ENCODE measurements around the gene MLYCD. TPM values are rescaled to one million over a fixed set of nuclear protein-coding genes. Genes with fewer than 3 reads are reported as not detected.

MLYCD gene
- total RNA-seq, 3 donors from 2014 or later (not counting 1 experiment from before 2014, with no cell fraction given) = 8.5 to 13.2 (median 11.9) TPM

- intact Hi-C loops (cut with micrococcal nuclease) = no loop called here
- H3K27me3 ChIP-seq (ENCODE audit: control insufficient read depth, insufficient read depth, low read length) = no peaks in the 10 kb centered on the region
- H3K4me3 ChIP-seq (ENCODE audit: low read length) = no peak overlapping the region
- Mint-ChIP-seq H3K27ac (no peak overlapping the region), H3K27me3 (ENCODE audit: low read depth in 2 of 2) (no peaks in the 10 kb centered on the region), H3K9me3 (no peaks in the 10 kb centered on the region), H3K4me3 (no peak overlapping the region), H3K36me3 (no peaks in the 10 kb centered on the region), H3K4me1 (peaks cover 0 to 6% of the 10 kb centered on the region in 2 donors)
- no peak for TF ChIP-seq CTCF (IDR thresholded peaks at IDR 0.05)
- 92% methylated on average over 29 of the region's 29 CpGs for WGBS (ENCODE audit: insufficient coverage)
- H3K36me3 ChIP-seq (ENCODE audit: control insufficient read depth, insufficient read depth, low read length) = no peaks in the 10 kb centered on the region
- no peaks in the 10 kb centered on the region for H3K9me3 ChIP-seq (ENCODE audit: control insufficient read depth, insufficient read depth, low read length)
- no peak for ATAC-seq
- H3K27ac ChIP-seq (ENCODE audit: low read length) = no peak overlapping the region
- no peak for DNase-seq
- peaks cover 2% of the 10 kb centered on the region for H3K4me1 ChIP-seq (ENCODE audit: control insufficient read depth, insufficient read depth, low read length)
These were observed 61.8 kb downstream of the MLYCD start for GRCh38 chr16:83960521-83961249.

- Histone ChIP-seq H3K36me3 (ENCODE audit: control insufficient read depth, insufficient read depth, low read length) (no peaks in the 10 kb centered on the region), H3K9me3 (ENCODE audit: control insufficient read depth, insufficient read depth, low read length) (no peaks in the 10 kb centered on the region), H3K27ac (ENCODE audit: low read length) (no peak overlapping the region), H3K27me3 (ENCODE audit: control insufficient read depth, insufficient read depth, low read length) (no peaks in the 10 kb centered on the region), H3K4me1 (ENCODE audit: control insufficient read depth, insufficient read depth, low read length) (peaks cover 2% of the 10 kb centered on the region), H3K4me3 (ENCODE audit: low read length) (no peak overlapping the region)
- TF ChIP-seq CTCF (IDR thresholded peaks at IDR 0.05) = no peak
- Mint-ChIP-seq H3K36me3 (no peaks in the 10 kb centered on the region), H3K9me3 (no peaks in the 10 kb centered on the region), H3K4me3 (no peak overlapping the region), H3K4me1 (peaks cover 0 to 3% of the 10 kb centered on the region in 2 donors), H3K27ac (no peak overlapping the region), H3K27me3 (ENCODE audit: low read depth in 2 of 2) (no peaks in the 10 kb centered on the region)
- ATAC-seq (no peak), DNase-seq (no peak)
- WGBS (ENCODE audit: insufficient coverage) = 90% methylated on average over 5 of the region's 5 CpGs
- intact Hi-C loops (cut with micrococcal nuclease) = no loop called here
These were observed 62.7 kb downstream of the MLYCD start for GRCh38 chr16:83961591-83961990.

- 88% methylated on average over 22 of the region's 22 CpGs for WGBS (ENCODE audit: insufficient coverage)
- H3K9me3 Mint-ChIP-seq = no peaks in the 10 kb centered on the region
- Histone ChIP-seq H3K27me3 (ENCODE audit: control insufficient read depth, insufficient read depth, low read length) (peaks cover 2% of the 10 kb centered on the region), H3K4me3 (ENCODE audit: low read length) (no peak overlapping the region), H3K4me1 (ENCODE audit: control insufficient read depth, insufficient read depth, low read length) (no peaks in the 10 kb centered on the region), H3K36me3 (ENCODE audit: control insufficient read depth, insufficient read depth, low read length) (no peaks in the 10 kb centered on the region), H3K9me3 (ENCODE audit: control insufficient read depth, insufficient read depth, low read length) (no peaks in the 10 kb centered on the region), H3K27ac (ENCODE audit: low read length) (no peak overlapping the region)
- no peak for ATAC-seq
- DNase-seq = no peak
- intact Hi-C loops (cut with micrococcal nuclease) = no loop called here
- H3K36me3 Mint-ChIP-seq = no peaks in the 10 kb centered on the region
- no peak overlapping the region for H3K4me3 Mint-ChIP-seq
- H3K27ac Mint-ChIP-seq = no peak overlapping the region
- H3K4me1 Mint-ChIP-seq = peaks cover 0 to 5% of the 10 kb centered on the region in 2 donors
- TF ChIP-seq CTCF (IDR thresholded peaks at IDR 0.05) = no peak
- peaks cover 0 to 4% of the 10 kb centered on the region in 2 donors for H3K27me3 Mint-ChIP-seq (ENCODE audit: low read depth in 2 of 2)
These were observed 64.6 kb downstream of the MLYCD start for GRCh38 chr16:83963277-83964119.
